Activated CD4-positive, alpha-beta T cell treated with anti-CD3 and anti-CD28 coated beads, Interleukin-2, amount 50 U/mL, for 24 hours (primary cell): Measurements from ENCODE around the gene CCDC121.
"Not testable (repeated sequence)": the region's sequence is repeated elsewhere in the genome, so short reads cannot be mapped to it uniquely, and the experiment has no call there.

Source experiments
- DNase-seq, 2 donors: peaks; one replicate each; pipeline ENCODE4 v3.0.0-alpha.2; 2020; ENCODE audit warnings: low read depth in 1 of 2, low spot score in 1 of 2

CCDC121 gene

GRCh38 chr2:27638037-27638637, 9.3 kb upstream of the CCDC121 start:
- DNase-seq, result peak in 1 of 2 donors; percentile 22

- no peak for DNase-seq
Observed at GRCh38 chr2:27636766-27637165, 8.0 kb upstream of the CCDC121 start.

- DNase-seq, result no peak
Observed at GRCh38 chr2:27634291-27634690, 5.5 kb upstream of the CCDC121 start.

DNA sequence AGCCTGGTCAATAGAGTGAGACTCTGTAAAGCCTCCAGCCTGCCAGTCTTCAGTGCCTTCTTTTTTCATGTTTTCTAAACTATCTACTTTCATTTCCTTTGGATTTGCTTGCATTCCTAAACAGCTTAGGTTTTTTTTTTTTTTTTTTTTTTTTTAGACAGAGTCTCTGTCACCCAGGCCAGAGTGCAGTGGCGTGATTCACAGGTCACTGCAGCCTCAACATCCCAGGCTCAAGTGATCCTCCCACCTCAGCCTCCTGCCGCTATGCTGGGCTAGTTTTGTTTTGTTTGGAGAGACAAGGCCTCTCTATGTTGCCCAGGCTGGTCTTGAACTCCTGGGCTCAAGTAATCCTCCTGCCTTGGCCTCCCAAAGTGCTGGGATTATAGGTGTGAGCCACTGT, 1.4 kb upstream of the CCDC121 start:
- DNase-seq, result not testable (repeated sequence)

DNA sequence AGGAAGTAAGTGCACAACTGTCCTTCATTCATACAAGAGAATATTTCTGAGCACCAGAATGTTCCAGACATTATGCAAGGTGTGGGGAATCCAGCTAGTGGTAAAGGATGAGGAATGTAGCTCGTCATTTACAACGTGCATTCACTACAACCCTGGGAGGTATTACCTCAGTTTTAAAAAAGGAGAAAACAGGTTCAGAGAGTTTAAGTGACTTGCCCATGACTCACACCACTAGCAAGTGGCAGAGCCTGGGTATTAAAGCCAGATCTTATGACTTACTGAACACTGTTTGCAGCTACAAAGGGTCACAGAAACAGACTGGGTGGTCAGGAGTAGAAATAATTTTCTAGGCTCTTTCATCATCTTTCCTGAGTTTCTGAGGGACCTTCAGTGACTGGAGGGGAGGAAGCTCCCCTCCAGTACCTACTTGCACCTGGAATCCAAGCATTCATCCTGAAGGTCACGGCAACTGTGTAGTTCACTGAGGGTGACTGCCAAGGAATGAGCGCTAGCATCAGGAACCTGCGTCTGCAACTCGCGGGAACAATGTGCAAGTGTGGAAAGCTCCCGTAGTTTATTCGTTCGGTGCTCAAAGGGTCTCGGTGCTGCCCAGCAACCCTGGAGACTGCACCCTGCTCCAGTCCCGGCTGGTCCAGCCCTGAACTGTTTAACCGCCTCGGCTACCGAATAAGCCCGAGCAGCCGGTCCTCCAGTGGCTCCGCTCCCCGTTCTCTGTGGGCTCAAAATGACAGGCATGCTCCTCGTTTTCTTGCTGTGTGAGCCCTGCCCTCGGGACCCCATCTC, 647 bp downstream of the CCDC121 start:
- peak in 1 of 2 donors; percentile 16 for DNase-seq

DNA sequence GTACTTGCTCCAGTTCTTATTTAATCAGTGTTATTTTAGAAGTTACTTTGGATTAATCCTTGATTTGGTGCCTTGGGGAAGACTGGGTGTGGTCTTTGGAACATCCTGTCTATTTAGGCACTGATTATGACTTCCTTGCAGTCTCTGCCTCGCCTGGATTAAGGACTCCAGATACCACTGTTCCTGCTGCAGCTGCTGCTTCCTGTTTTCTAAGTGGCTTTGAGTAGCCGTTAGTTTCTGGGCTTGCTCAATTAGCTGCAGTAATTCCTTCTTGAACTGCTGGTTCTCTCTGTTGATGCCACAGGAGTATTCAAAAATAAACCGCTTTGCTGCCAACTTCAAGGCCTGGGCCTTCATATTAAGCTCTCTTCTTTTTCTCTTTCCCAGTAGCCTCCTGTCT, 1.9 kb downstream of the CCDC121 start:
- not testable (repeated sequence) for DNase-seq

DNA sequence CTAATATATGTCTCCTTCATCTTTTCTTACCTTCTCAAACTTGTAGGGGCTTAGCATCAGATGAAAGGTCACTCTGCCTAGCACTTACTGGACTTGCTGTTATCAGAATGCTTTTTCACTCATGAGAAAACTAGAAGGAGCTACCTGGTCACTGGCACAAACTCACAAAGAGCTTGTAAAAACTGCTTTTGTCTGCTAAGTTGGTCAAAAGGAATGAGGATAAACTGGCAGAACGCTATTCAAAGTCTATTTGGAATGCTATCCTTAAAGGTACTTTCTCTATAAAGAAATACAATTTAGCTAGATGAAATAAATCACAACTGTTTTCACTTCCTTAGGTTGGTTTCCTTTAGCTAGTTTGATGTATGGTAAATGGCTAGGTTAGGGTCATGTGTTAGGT, 2.5 kb downstream of the CCDC121 start:
- not testable (repeated sequence) for DNase-seq

DNA sequence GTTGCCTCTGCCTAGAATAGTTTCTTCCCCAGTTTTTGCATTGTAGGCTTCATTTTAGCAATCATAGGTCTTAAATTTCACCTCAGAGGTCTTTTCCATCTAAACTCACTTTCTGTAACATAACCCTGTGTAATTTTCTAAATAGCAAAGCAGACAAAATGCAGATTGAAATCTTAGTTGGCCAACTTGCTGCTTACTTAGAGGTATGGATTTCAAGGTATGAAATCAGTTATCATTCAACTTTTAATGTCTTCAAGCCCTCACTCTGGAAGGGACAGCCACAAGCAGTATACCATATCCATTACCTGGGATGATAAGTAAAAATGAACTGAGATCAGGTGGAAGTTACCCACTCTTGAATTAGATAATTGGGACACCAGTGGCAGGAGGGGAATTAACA, 3.9 kb downstream of the CCDC121 start:
- no peak for DNase-seq

DNA sequence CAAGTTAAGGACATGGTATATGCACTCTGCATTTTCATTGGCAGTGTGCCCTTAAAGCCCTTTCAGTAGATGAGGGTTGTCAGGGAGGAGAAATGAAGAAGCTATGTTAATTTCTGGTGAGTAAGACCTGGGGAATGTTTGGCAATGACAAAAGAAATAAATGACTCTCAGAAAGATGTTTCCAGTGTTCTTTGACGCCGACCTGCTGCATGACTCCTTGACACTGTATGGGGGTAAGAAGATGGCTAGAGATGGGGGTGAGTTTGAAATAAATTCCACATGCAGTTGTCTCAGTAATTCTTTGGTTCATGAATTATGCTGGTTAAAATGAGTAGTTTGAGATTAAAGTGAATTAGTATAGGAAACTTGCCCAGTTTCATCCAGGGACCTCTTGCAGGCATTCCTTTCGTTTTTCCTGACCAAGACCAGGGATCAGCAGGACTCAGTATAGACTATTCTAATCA, 5.9 kb downstream of the CCDC121 start:
- DNase-seq, result no peak

DNA sequence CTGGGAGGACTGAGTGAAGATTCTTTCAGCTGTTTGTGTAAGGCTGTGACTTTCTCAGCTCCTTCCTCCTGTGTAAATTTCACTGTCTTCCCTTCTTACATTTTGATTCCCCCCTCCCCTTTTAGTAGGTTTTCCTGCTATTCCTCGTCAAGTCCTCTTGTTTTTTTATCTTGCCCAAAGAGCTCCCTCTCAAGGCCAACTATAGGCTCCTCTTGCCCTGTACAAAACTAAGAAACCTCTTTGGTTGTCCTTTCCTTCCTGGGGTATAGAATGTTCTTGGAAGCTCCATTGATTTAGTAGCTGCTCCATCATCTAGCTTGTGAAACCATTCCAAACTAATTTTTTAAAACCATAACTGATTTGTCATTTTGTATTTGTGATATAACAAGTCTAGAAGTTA, 7.3 kb downstream of the CCDC121 start:
- DNase-seq, result no peak

- DNase-seq, result no peak
Observed at GRCh38 chr2:27615316-27615715, 13.5 kb downstream of the CCDC121 start.

DNA sequence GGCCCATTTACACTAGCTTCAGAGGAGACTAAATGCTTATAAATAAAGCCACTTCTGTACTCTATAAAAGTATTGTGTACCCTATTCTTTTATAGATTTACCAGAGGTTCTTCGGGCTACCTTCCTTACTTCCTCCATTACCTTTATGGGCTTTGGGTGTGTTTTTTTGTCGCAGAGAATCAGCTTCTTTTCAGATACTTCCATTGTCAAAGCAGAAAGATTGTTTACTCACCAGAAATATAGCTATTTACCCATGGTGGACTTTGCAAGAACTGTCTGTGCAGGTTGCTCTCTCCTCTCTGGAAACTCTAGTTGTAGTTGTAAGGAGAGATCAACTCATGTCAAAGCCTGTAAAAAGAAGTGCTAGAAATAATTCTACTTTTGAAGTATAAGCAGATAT, 14.8 kb downstream of the CCDC121 start:
- DNase-seq, result no peak

DNA sequence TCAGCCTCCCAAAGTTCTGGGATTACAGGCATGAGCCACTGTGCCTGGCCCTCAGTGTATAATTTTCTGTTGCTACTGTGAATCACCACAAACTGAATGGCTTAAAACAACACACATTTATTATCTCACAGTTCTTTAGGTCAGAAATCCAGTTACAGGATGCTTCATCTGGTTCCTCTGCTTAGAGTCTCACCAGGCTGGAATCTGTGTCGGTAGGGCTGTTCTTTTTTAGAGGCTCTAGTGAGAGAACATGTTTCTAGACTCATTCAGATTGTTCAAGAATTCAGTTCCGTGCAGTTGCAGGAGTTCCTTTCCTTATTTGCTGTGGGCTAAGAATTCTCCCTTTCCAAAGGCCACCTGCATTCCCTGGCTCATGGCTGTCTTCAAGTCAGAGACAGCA, 22.2 kb downstream of the CCDC121 start:
- no peak for DNase-seq

DNA sequence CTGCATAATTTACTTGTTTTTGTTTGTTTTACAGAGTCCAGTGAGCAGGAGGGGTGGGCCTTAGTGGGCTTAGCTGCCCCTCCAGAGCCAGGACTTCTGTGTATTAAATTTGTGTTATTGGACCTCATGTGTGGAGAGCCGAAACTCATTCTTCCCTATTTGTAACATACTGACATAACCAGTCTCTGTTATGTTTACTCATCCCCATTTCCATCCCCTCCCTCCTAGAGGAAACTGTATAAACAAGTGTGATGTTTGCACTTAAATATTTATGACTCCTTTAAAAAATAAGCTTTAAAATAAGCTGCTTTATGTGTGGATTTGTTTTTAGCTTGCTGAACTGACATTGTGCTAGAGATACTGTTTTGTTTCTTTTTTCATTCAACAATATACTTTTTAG, 32.2 kb downstream of the CCDC121 start:
- no peak for DNase-seq

GRCh38 chr2:27595412-27595811, 33.4 kb downstream of the CCDC121 start:
- not testable (repeated sequence) for DNase-seq

- DNase-seq, result not testable (repeated sequence)
Observed at GRCh38 chr2:27594020-27594703, 34.6 kb downstream of the CCDC121 start.

- DNase-seq, result no peak
Observed at GRCh38 chr2:27593240-27593639, 35.6 kb downstream of the CCDC121 start.

DNA sequence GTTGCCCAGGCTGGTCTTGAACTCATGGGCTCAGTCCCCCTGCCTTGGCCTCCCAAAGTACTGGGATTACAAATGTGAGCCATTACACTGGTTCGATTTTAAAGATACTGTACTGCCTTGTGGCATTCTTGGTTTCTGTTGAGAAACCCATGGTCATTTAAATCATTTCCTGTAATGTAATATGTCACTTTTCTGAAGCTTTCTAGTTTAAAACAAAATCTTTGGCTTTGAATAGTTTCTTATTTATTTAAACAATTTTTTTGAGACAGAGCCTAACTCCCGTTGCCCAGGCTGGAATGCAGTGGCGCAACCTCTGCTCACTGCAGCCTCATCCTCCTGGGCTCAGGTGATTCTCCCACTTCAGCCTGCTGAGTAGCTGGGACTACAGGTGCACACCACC, 37.1 kb downstream of the CCDC121 start:
- no peak for DNase-seq

GRCh38 chr2:27588308-27588707, 40.5 kb downstream of the CCDC121 start:
- no peak for DNase-seq

- DNase-seq, result no peak
Observed at GRCh38 chr2:27587025-27587424, 41.8 kb downstream of the CCDC121 start.

DNA sequence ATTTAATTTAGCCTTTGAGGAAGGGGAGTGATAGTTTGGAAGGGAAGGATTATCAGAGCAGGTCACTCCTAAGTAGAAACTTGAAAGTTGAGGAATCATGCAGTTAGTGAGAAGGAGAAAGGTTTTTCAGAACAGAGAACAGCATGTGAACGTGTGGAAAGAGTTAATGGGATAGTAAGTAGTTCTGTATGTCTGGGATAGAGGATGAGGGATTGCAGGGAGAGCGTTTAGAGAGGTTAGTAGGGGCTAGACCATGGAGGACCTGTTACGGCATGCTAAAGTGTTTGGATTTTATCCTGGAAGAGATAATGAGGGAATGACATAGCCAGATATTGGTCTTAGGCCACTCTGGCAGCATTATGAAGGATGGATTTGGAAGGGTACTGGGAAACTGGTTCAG, 44.2 kb downstream of the CCDC121 start:
- DNase-seq, result no peak

- DNase-seq, result no peak
Observed at GRCh38 chr2:27583390-27583915, 45.4 kb downstream of the CCDC121 start.
